ENCODE results near the gene COLGALT1. TPM values are rescaled to one million over a fixed set of nuclear protein-coding genes. Genes with fewer than 3 reads are reported as not detected.

The COLGALT1 gene
- total and polyA plus RNA-seq, 2 experiments from 2014 or later: 18.2 to 63.4 TPM

- TF ChIP-seq CREB1 (CRISPR knock-in tag; IDR thresholded peaks at IDR 0.05; ENCODE audit: low read depth) (no peak), STAT1 (IDR thresholded peaks at IDR 0.05; ENCODE audit: unreplicated experiment) (no peak), EZH2phosphoT487 (IDR thresholded peaks at IDR 0.05; ENCODE audit: unreplicated experiment) (no peak)
Measured at GRCh38 chr19:17519967-17520366, 35.5 kb upstream of the COLGALT1 start (continued).

- TF ChIP-seq POLR2AphosphoS5 (IDR thresholded peaks at IDR 0.05; ENCODE audit: low read depth) (no peak), ZNF114 (CRISPR knock-in tag; IDR thresholded peaks at IDR 0.05) (no peak), ZNF462 (CRISPR knock-in tag; IDR thresholded peaks at IDR 0.05) (no peak), EZH2 (IDR thresholded peaks at IDR 0.05; ENCODE audit: low read depth, unreplicated experiment) (no peak), STAT1 (IDR thresholded peaks at IDR 0.05; ENCODE audit: unreplicated experiment) (no peak), ETS1 (IDR thresholded peaks at IDR 0.05) (no peak), CREB1 (CRISPR knock-in tag; IDR thresholded peaks at IDR 0.05; ENCODE audit: low read depth) (no peak), REST (IDR thresholded peaks at IDR 0.05; ENCODE audit: unreplicated experiment) (no peak), JUNB (IDR thresholded peaks at IDR 0.05; ENCODE audit: unreplicated experiment) (no peak), ZNF331 (CRISPR knock-in tag; IDR thresholded peaks at IDR 0.05; ENCODE audit: low read depth) (no peak), EZH2phosphoT487 (IDR thresholded peaks at IDR 0.05; ENCODE audit: unreplicated experiment) (no peak), NANOG (IDR thresholded peaks at IDR 0.05; ENCODE audit: borderline replicate concordance) (no peak), CTCF (conservative IDR thresholded peaks at IDR 0.05; ENCODE audit: low read depth in 2 of 2) (no peak)
- H3K27ac Mint-ChIP-seq: no peak overlapping the region
- H3K27me3 ChIP-seq (ENCODE audit: insufficient read depth): no peaks in the 10 kb centered on the region
- no peaks in the 10 kb centered on the region for H4K20me1 ChIP-seq (replicated peaks; ENCODE audit: insufficient read depth)
- ATAC-seq: peak; percentile 34; the same call in 1 of the 3 replicates
- H3K4me3 Mint-ChIP-seq: no peak overlapping the region
- no peak overlapping the region for H2AFZ ChIP-seq
- no peaks in the 10 kb centered on the region for H3K4me1 Mint-ChIP-seq
- H3K4me2 ChIP-seq: no peak overlapping the region
- peaks cover 10% of the 10 kb centered on the region; the same call in 2 of the 3 replicates for H3K9me3 Mint-ChIP-seq
- peaks cover 33% of the 10 kb centered on the region for H3K36me3 Mint-ChIP-seq (ENCODE audit: low read depth)
- DNase-seq (ENCODE audit: low spot score): no peak
- no peaks in the 10 kb centered on the region for H3K4me1 ChIP-seq (ENCODE audit: insufficient read depth)
- H3K9me2 ChIP-seq (ENCODE audit: insufficient read depth): no peaks in the 10 kb centered on the region
- no peak overlapping the region for H3K4me3 ChIP-seq
- H3K36me3 ChIP-seq (ENCODE audit: insufficient read depth): peaks cover 5% of the 10 kb centered on the region; the same call in 1 of the 2 replicates
- no peaks in the 10 kb centered on the region for H3K79me2 ChIP-seq (replicated peaks; ENCODE audit: insufficient read depth)
- H3F3A ChIP-seq (replicated peaks; ENCODE audit: low read depth): peaks cover 3% of the 10 kb centered on the region; the same call in 1 of the 2 replicates
- peaks cover 17% of the 10 kb centered on the region for H3K27me3 Mint-ChIP-seq (ENCODE audit: insufficient read depth, low read depth, poor library complexity)
- H3K27ac ChIP-seq (ENCODE audit: low read depth): no peak overlapping the region
Measured at GRCh38 chr19:17520865-17521264, 34.6 kb upstream of the COLGALT1 start.
